Osteocyte (in vitro differentiated cells): ENCODE results near the gene PAK4. TPM values are rescaled to one million over a fixed set of nuclear protein-coding genes. Genes with fewer than 3 reads are reported as not detected.
"Not testable (repeated sequence)": the region's sequence is repeated elsewhere in the genome, so short reads cannot be mapped to it uniquely, and the experiment has no call there.

Experiments
- DNase-seq: peaks from one replicate; pipeline ENCODE4 v3.0.0; 2021; ENCODE audit warnings: mixed read lengths; ENCODE audit not compliant: unreplicated experiment; ENCODE audit errors: extremely low spot score
- H3K27ac Mint-ChIP-seq: one replicate; pipeline ENCODE4 v1.8.0; 2021; ENCODE audit warnings: mild to moderate bottlenecking, mixed read lengths; ENCODE audit not compliant: unreplicated experiment
- H3K27me3 Mint-ChIP-seq: one replicate; pipeline ENCODE4 v1.8.0; 2021; ENCODE audit warnings: mixed read lengths; ENCODE audit not compliant: unreplicated experiment
- H3K36me3 Mint-ChIP-seq: one replicate; pipeline ENCODE4 v1.8.0; 2021; ENCODE audit warnings: mixed read lengths; ENCODE audit not compliant: unreplicated experiment
- H3K4me1 Mint-ChIP-seq: one replicate; pipeline ENCODE4 v1.8.0; 2021; ENCODE audit warnings: mixed read lengths; ENCODE audit not compliant: unreplicated experiment
- H3K4me3 Mint-ChIP-seq: one replicate; pipeline ENCODE4 v1.8.0; 2021; ENCODE audit warnings: mild to moderate bottlenecking, moderate library complexity, mixed read lengths; ENCODE audit not compliant: unreplicated experiment
- H3K9me3 Mint-ChIP-seq: one replicate; pipeline ENCODE4 v1.8.0; 2021; ENCODE audit warnings: mixed read lengths; ENCODE audit not compliant: unreplicated experiment
- CTCF ChIP-seq: fragments of 200-600 bp; sonication (generic); IDR thresholded peaks from 2 replicates; pipeline ENCODE4 v1.5.0; 2021; ENCODE audit warnings: antibody characterized with exemption, mild to moderate bottlenecking, moderate library complexity
- total RNA-seq: library from RNA; stranded (reverse); gene quantifications from 2 replicates; pipeline ENCODE4 v1.2.1, GENCODE V29; 2021

Gene PAK4
- total RNA-seq, 1 donor from 2014 or later: 14.8 TPM

- no peak for TF ChIP-seq CTCF
- Mint-ChIP-seq H3K27me3 (no peaks in the 10 kb centered on the region), H3K27ac (no peak overlapping the region), H3K4me3 (no peak overlapping the region), H3K36me3 (no peaks in the 10 kb centered on the region), H3K4me1 (peaks cover 23% of the 10 kb centered on the region), H3K9me3 (no peaks in the 10 kb centered on the region)
- no peak for DNase-seq
Observed at GRCh38 chr19:39142630-39143029, 17.0 kb downstream of the PAK4 start.

GRCh38 chr19:39143757-39144289 is 18.2 kb downstream of the PAK4 start:
- H3K4me3 Mint-ChIP-seq, H3K27ac Mint-ChIP-seq, H3K27me3 Mint-ChIP-seq, H3K36me3 Mint-ChIP-seq, H3K9me3 Mint-ChIP-seq, DNase-seq: not testable (repeated sequence)
- peaks cover 21% of the 10 kb centered on the region for H3K4me1 Mint-ChIP-seq

- DNase-seq: no peak
- TF ChIP-seq CTCF: no peak
- H3K36me3 Mint-ChIP-seq: peaks cover 2% of the 10 kb centered on the region
- no peak overlapping the region for H3K4me3 Mint-ChIP-seq
- H3K27me3 Mint-ChIP-seq: no peaks in the 10 kb centered on the region
- no peak overlapping the region for H3K27ac Mint-ChIP-seq
- H3K9me3 Mint-ChIP-seq: no peaks in the 10 kb centered on the region
- peaks cover 16% of the 10 kb centered on the region for H3K4me1 Mint-ChIP-seq
Observed at GRCh38 chr19:39144290-39145071, 18.9 kb downstream of the PAK4 start.

GRCh38 chr19:39145180-39145953 is 19.8 kb downstream of the PAK4 start:
- peaks cover 11% of the 10 kb centered on the region for H3K4me1 Mint-ChIP-seq
- DNase-seq: no peak
- H3K9me3 Mint-ChIP-seq: no peaks in the 10 kb centered on the region
- H3K4me3 Mint-ChIP-seq: no peak overlapping the region
- H3K27ac Mint-ChIP-seq: no peak overlapping the region
- no peak for TF ChIP-seq CTCF
- H3K36me3 Mint-ChIP-seq: peaks cover 2% of the 10 kb centered on the region
- no peaks in the 10 kb centered on the region for H3K27me3 Mint-ChIP-seq

- no peak overlapping the region for H3K27ac Mint-ChIP-seq
- no peaks in the 10 kb centered on the region for H3K9me3 Mint-ChIP-seq
- peaks cover 11% of the 10 kb centered on the region for H3K4me1 Mint-ChIP-seq
- no peak for TF ChIP-seq CTCF
- no peaks in the 10 kb centered on the region for H3K27me3 Mint-ChIP-seq
- H3K36me3 Mint-ChIP-seq: peaks cover 2% of the 10 kb centered on the region
- no peak for DNase-seq
- no peak overlapping the region for H3K4me3 Mint-ChIP-seq
Observed at GRCh38 chr19:39146091-39146490, 20.5 kb downstream of the PAK4 start.
